ENCODE results near the gene SCAMP4.

SCAMP4 gene

GRCh38 chr19:1905110-1905862, at the start of gene SCAMP4, which contains the start of gene ADAT3:
Gene SCAMP4 (plus strand): TSS chr19:1905399. CDS start chr19:1915020, 9,621 bp downstream.
Gene ADAT3 (plus strand): TSS chr19:1905399. CDS start chr19:1912048, 6,649 bp downstream.
- in situ Hi-C loops (cut with MboI; ENCODE audit: low sequenced_read_pairs), result no loop called here

GRCh38 chr19:1855828-1856255, 49.4 kb upstream of the SCAMP4 start:
- in situ Hi-C loops (cut with MboI; ENCODE audit: low sequenced_read_pairs), result no loop called here

- in situ Hi-C loops (cut with MboI; ENCODE audit: low sequenced_read_pairs), result no loop called here
Measured at GRCh38 chr19:1856345-1856697, 48.9 kb upstream of the SCAMP4 start.

- in situ Hi-C loops (cut with MboI; ENCODE audit: low sequenced_read_pairs), result no loop called here
Measured at GRCh38 chr19:1856698-1857603, 48.2 kb upstream of the SCAMP4 start.

- in situ Hi-C loops (cut with MboI; ENCODE audit: low sequenced_read_pairs), result no loop called here
Measured at GRCh38 chr19:1857648-1858326, 47.4 kb upstream of the SCAMP4 start.

GRCh38 chr19:1858412-1859081, 46.7 kb upstream of the SCAMP4 start:
- in situ Hi-C loops (cut with MboI; ENCODE audit: low sequenced_read_pairs), result no loop called here

- in situ Hi-C loops (cut with MboI; ENCODE audit: low sequenced_read_pairs), result no loop called here
Measured at GRCh38 chr19:1859331-1859781, 45.8 kb upstream of the SCAMP4 start.

- in situ Hi-C loops (cut with MboI; ENCODE audit: low sequenced_read_pairs), result no loop called here
Measured at GRCh38 chr19:1860042-1860775, 45.0 kb upstream of the SCAMP4 start.

- in situ Hi-C loops (cut with MboI; ENCODE audit: low sequenced_read_pairs), result no loop called here
Measured at GRCh38 chr19:1860821-1861598, 44.2 kb upstream of the SCAMP4 start.

GRCh38 chr19:1861599-1862031, 43.6 kb upstream of the SCAMP4 start:
- in situ Hi-C loops (cut with MboI; ENCODE audit: low sequenced_read_pairs), result no loop called here

GRCh38 chr19:1862068-1862423, 43.2 kb upstream of the SCAMP4 start:
- in situ Hi-C loops (cut with MboI; ENCODE audit: low sequenced_read_pairs), result no loop called here

- in situ Hi-C loops (cut with MboI; ENCODE audit: low sequenced_read_pairs), result no loop called here
Measured at GRCh38 chr19:1862424-1863327, 42.5 kb upstream of the SCAMP4 start.

- in situ Hi-C loops (cut with MboI; ENCODE audit: low sequenced_read_pairs), result no loop called here
Measured at GRCh38 chr19:1863328-1863637, 41.9 kb upstream of the SCAMP4 start, which contains the start of gene KLF16. Gene KLF16 (minus strand): TSS chr19:1863579. CDS start chr19:1863497, 82 bp downstream.

GRCh38 chr19:1863638-1864479, 41.3 kb upstream of the SCAMP4 start:
- in situ Hi-C loops (cut with MboI; ENCODE audit: low sequenced_read_pairs), result no loop called here

GRCh38 chr19:1864480-1865171, 40.6 kb upstream of the SCAMP4 start:
- in situ Hi-C loops (cut with MboI; ENCODE audit: low sequenced_read_pairs), result no loop called here

GRCh38 chr19:1865172-1866010, 39.8 kb upstream of the SCAMP4 start:
- in situ Hi-C loops (cut with MboI; ENCODE audit: low sequenced_read_pairs), result no loop called here
